Vagina (tissue), 2 donors: ENCODE data around the gene TADA2A. TPM values are rescaled to one million over a fixed set of nuclear protein-coding genes. Genes with fewer than 3 reads are reported as not detected.
A peak's percentile ranks its signal among the peaks of the same experiment; 100 is the strongest.

Experiments
- DNase-seq, 2 donors: peaks; one replicate each; pipeline ENCODE4 v3.0.0-alpha.2; 2017; ENCODE audit errors: extremely low spot score in 2 of 2
- H3K27ac ChIP-seq: fragments of 200-600 bp; sonication (generic); one replicate; pipeline ENCODE4 v1.5.1; 2019
- H3K27me3 ChIP-seq: fragments of 200-600 bp; sonication (generic); one replicate; pipeline ENCODE4 v1.5.1; 2019
- H3K36me3 ChIP-seq, 2 donors: fragments of 200-600 bp; sonication (generic); one replicate each; pipeline ENCODE4 v1.5.1; 2017 to 2019
- H3K4me1 ChIP-seq: fragments of 200-600 bp; sonication (generic); one replicate; pipeline ENCODE4 v1.5.1; 2019
- H3K4me3 ChIP-seq, 2 donors: fragments of 200-600 bp; sonication (generic); 1 replicate in 1 of 2; 2 replicates in 1 of 2; pipeline ENCODE4 v1.5.1; 2016 to 2019
- H3K9me3 ChIP-seq: fragments of 200-600 bp; sonication (generic); one replicate; pipeline ENCODE4 v1.5.1; 2019
- CTCF ChIP-seq, 3 experiments: fragments of 450-650 bp in 2 of 3; fragments of 200-600 bp in 1 of 3; sonication (generic) in 1 of 3; IDR thresholded peaks; one replicate each; pipeline ENCODE4 v1.5.1; 2017 to 2019; ENCODE audit warnings: antibody characterized with exemption in 3 of 3, mild to moderate bottlenecking in 2 of 3, moderate library complexity in 2 of 3
- POLR2A ChIP-seq, 2 donors: fragments of 450-650 bp; IDR thresholded peaks; one replicate each; pipeline ENCODE4 v1.6.1; 2017; ENCODE audit warnings: antibody characterized with exemption in 2 of 2, mild to moderate bottlenecking in 2 of 2, moderate library complexity in 2 of 2
- POLR2AphosphoS5 ChIP-seq, 2 donors: sonication (generic); formaldehyde crosslinking; IDR thresholded peaks; one replicate each; pipeline ENCODE4 v1.9.0; 2017; ENCODE audit warnings: antibody characterized with exemption in 2 of 2, mild to moderate bottlenecking in 2 of 2, low read depth in 1 of 2; ENCODE audit not compliant: insufficient read depth in 1 of 2
- intact Hi-C: fragments of 100-400 bp; cut with DNase I; formaldehyde crosslinking; loops from one replicate; pipeline ENCODE4 v1.15.1; 2023
- total RNA-seq: library from RNA; depleted of rRNA; stranded (reverse); fragments of >200 nt; gene quantifications from one replicate; pipeline ENCODE4 v1.2.3, GENCODE V29; 2016

The TADA2A gene
- total RNA-seq, 1 donor from 2014 or later = 44.2 TPM

DNA sequence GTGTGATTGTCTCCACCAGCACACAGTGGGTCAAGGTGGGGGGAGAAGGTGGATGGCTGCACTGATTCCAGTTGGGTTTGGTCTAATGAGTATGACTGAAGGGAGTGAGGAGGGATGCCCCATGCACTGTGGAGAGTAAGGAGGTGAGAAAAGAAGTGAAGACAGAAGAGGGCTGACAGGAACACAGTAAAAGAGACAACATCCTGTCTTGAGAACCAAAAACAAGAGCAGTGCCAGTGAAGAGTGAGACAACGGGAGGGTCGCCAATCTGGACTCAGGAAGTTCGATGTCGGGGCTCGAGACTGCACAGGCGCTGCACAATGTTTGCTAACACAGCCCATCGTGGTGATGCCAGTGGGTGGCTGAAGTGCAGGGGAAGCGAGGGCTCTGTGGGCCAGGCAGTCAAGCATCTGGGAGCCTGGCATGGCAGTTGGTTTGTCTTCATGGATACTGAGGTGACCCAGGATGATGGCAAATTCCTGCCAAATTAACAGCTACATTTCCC is 117.1 kb downstream of the TADA2A start:
- intact Hi-C loops = no loop called here
- Histone ChIP-seq H3K9me3 (no peaks in the 10 kb centered on the region), H3K4me1 (no peaks in the 10 kb centered on the region), H3K36me3 (peaks cover 0 to 33% of the 10 kb centered on the region in 2 donors), H3K4me3 (no peak overlapping the region), H3K27ac (no peak overlapping the region), H3K27me3 (no peaks in the 10 kb centered on the region)
- TF ChIP-seq POLR2A (IDR thresholded peaks at IDR 0.05) (no peak), CTCF (IDR thresholded peaks at IDR 0.05) (no peak), POLR2AphosphoS5 (IDR thresholded peaks at IDR 0.05; ENCODE audit: insufficient read depth in 1 of 2, low read depth in 1 of 2) (no peak)
- no peak for DNase-seq

- intact Hi-C loops = no loop called here
- TF ChIP-seq CTCF (IDR thresholded peaks at IDR 0.05) (peak; percentile 20 to 24 (median 21)), POLR2AphosphoS5 (IDR thresholded peaks at IDR 0.05; ENCODE audit: insufficient read depth in 1 of 2, low read depth in 1 of 2) (no peak)
- H3K27ac ChIP-seq = no peak overlapping the region
- H3K9me3 ChIP-seq = no peaks in the 10 kb centered on the region
- H3K4me1 ChIP-seq = no peaks in the 10 kb centered on the region
- peaks cover 5 to 51% of the 10 kb centered on the region in 2 donors for H3K36me3 ChIP-seq
- H3K27me3 ChIP-seq = no peaks in the 10 kb centered on the region
- H3K4me3 ChIP-seq = no peak overlapping the region
- no peak for DNase-seq
Observed at GRCh38 chr17:37527249-37527851, 120.7 kb downstream of the TADA2A start.

Other genes starting within 250 kb of the TADA2A start
- not detected for gene C17orf78, start 30.9 kb upstream of the TADA2A start, total RNA-seq
- 44.7 TPM for gene ACACA, start 50 bp upstream of the TADA2A start, total RNA-seq
- gene DUSP14, start 83.0 kb downstream of the TADA2A start, total RNA-seq = 19.9 TPM
- 42.2 TPM for gene SYNRG, start 202.5 kb downstream of the TADA2A start, total RNA-seq
- gene DDX52, start 236.6 kb downstream of the TADA2A start, total RNA-seq = 20.1 TPM